PC-3 (cell line): ENCODE data around the gene CYP19A1. TPM values are rescaled to one million over a fixed set of nuclear protein-coding genes. Genes with fewer than 3 reads are reported as not detected.

Source experiments
- ATAC-seq: fragments of 200-7000 bp; cut with Tn5 transposase; 2 replicates; pipeline ENCODE4 v1.9.1; 2020; ENCODE audit warnings: mild to moderate bottlenecking, moderate library complexity
- BruUV-seq: library from RNA; stranded (reverse); fragments of 400-500 nt; replicated peaks from 2 replicates; lab custom pipeline; 2021; lab: Mats Ljungman, UMichigan
- CTCF ChIA-PET: fragments of 300-600 bp; sonication (Branson Sonifier 250); formaldehyde crosslinking; loops from one replicate; lab custom pipeline; 2022; ENCODE audit warnings: antibody characterized with exemption; lab: Charles Lee
- POLR2A ChIA-PET: fragments of 300-600 bp; sonication (Branson Sonifier 250); formaldehyde crosslinking; loops from one replicate; lab custom pipeline; 2022; ENCODE audit warnings: antibody characterized with exemption; ENCODE audit not compliant: unreplicated experiment; lab: Charles Lee
- DNase-seq: peaks from one replicate; pipeline ENCODE4 v3.0.0-alpha.2; 2015
- H2AFZ ChIP-seq: fragments of 300-600 bp; sonication (generic); 2 replicates; pipeline ENCODE4 v1.6.0; 2016; ENCODE audit warnings: antibody characterized with exemption, low read length
- H3F3A ChIP-seq: fragments of 300-600 bp; sonication (generic); one replicate; pipeline ENCODE4 v1.6.0; 2017; ENCODE audit warnings: antibody characterized with exemption, low read length, control low read depth, mild to moderate bottlenecking; ENCODE audit not compliant: unreplicated experiment
- H3K27ac ChIP-seq: fragments of 300-600 bp; sonication (generic); 2 replicates; pipeline ENCODE4 v1.5.1; 2016; ENCODE audit warnings: mild to moderate bottlenecking, low read length
- H3K27me3 ChIP-seq: fragments of 300-600 bp; sonication (generic); 2 replicates; pipeline ENCODE4 v1.6.1; 2016; ENCODE audit warnings: low read length, mixed read lengths
- H3K36me3 ChIP-seq: fragments of 300-600 bp; sonication (generic); 2 replicates; pipeline ENCODE4 v1.6.1; 2016; ENCODE audit warnings: low read depth, mixed run types, low read length, mixed read lengths
- H3K4me1 ChIP-seq: fragments of 300-600 bp; sonication (generic); 2 replicates; pipeline ENCODE4 v1.5.1; 2016; ENCODE audit warnings: low read length; ENCODE audit not compliant: insufficient read depth
- H3K4me2 ChIP-seq: fragments of 300-600 bp; sonication (generic); 2 replicates; pipeline ENCODE4 v1.6.0; 2016; ENCODE audit warnings: low read length
- H3K4me3 ChIP-seq: fragments of 300-600 bp; sonication (generic); 2 replicates; pipeline ENCODE4 v1.5.1; 2016; ENCODE audit warnings: mild to moderate bottlenecking, low read length, mixed read lengths
- H3K79me2 ChIP-seq: fragments of 300-600 bp; sonication (generic); 2 replicates; pipeline ENCODE4 v1.6.1; 2017; ENCODE audit warnings: low read length, mixed read lengths
- H3K9ac ChIP-seq: fragments of 300-600 bp; sonication (generic); 2 replicates; pipeline ENCODE4 v1.6.0; 2016; ENCODE audit warnings: mild to moderate bottlenecking, low read length
- H3K9me2 ChIP-seq: fragments of 300-600 bp; sonication (generic); replicated peaks from 2 replicates; pipeline ENCODE4 v1.6.1; 2016; ENCODE audit warnings: mixed run types, low read length, mixed read lengths
- H3K9me3 ChIP-seq: fragments of 300-600 bp; sonication (generic); 2 replicates; pipeline ENCODE4 v1.6.1; 2016; ENCODE audit warnings: low read length, mixed read lengths
- H4K20me1 ChIP-seq: fragments of 300-600 bp; sonication (generic); 2 replicates; pipeline ENCODE4 v1.6.1; 2016; ENCODE audit warnings: low read length, mixed read lengths
- CTCF ChIP-seq: fragments of 300-600 bp; sonication (generic); conservative IDR thresholded peaks from 2 replicates; pipeline ENCODE4 v1.5.1; 2017; ENCODE audit warnings: antibody characterized with exemption, low read depth, mild to moderate bottlenecking, low read length
- EZH2 ChIP-seq: fragments of 300-600 bp; sonication (generic); IDR thresholded peaks from one replicate; pipeline ENCODE4 v1.6.1; 2017; ENCODE audit warnings: antibody characterized with exemption, mild to moderate bottlenecking, low read length; ENCODE audit not compliant: unreplicated experiment
- EZH2phosphoT487 ChIP-seq: fragments of 300-600 bp; sonication (generic); IDR thresholded peaks from 2 replicates; pipeline ENCODE4 v1.6.1; 2018; ENCODE audit warnings: mild to moderate bottlenecking, antibody characterized with exemption, low read length, borderline replicate concordance
- intact Hi-C: fragments of 100-400 bp; cut with micrococcal nuclease; formaldehyde crosslinking; loops from 2 replicates; pipeline ENCODE4 v1.9.0; 2023
- total RNA-seq: library from RNA; depleted of rRNA; stranded (reverse); fragments of >200 nt; gene quantifications from 2 replicates; pipeline ENCODE4 v1.2.3, GENCODE V29; 2014

CYP19A1 gene
- total RNA-seq, 1 experiment from 2014 or later, result not detected

GRCh38 chr15:51245628-51246027 is 92.8 kb downstream of the CYP19A1 start:
- TF ChIP-seq EZH2 (no peak), EZH2phosphoT487 (no peak), CTCF (no peak)
- no peak overlapping the region for H3K4me3 ChIP-seq
- no peak for DNase-seq
- H2AFZ ChIP-seq, result no peak overlapping the region
- intact Hi-C loops, result no loop called here
- H3K79me2 ChIP-seq, result no peaks in the 10 kb centered on the region
- no TSS peak for BruUV-seq
- H3K4me2 ChIP-seq, result no peak overlapping the region
- no peaks in the 10 kb centered on the region for H3K9me2 ChIP-seq
- H3K27me3 ChIP-seq, result no peaks in the 10 kb centered on the region
- H3K27ac ChIP-seq, result no peak overlapping the region
- peaks cover 11% of the 10 kb centered on the region for H3K4me1 ChIP-seq
- no peaks in the 10 kb centered on the region for H4K20me1 ChIP-seq
- CTCF ChIA-PET, result no interaction called here
- no peaks in the 10 kb centered on the region for H3K9me3 ChIP-seq
- POLR2A ChIA-PET, result no interaction called here
- no peaks in the 10 kb centered on the region for H3K36me3 ChIP-seq
- no peaks in the 10 kb centered on the region for H3F3A ChIP-seq
- ATAC-seq, result no peak
- H3K9ac ChIP-seq, result no peak overlapping the region

DNA sequence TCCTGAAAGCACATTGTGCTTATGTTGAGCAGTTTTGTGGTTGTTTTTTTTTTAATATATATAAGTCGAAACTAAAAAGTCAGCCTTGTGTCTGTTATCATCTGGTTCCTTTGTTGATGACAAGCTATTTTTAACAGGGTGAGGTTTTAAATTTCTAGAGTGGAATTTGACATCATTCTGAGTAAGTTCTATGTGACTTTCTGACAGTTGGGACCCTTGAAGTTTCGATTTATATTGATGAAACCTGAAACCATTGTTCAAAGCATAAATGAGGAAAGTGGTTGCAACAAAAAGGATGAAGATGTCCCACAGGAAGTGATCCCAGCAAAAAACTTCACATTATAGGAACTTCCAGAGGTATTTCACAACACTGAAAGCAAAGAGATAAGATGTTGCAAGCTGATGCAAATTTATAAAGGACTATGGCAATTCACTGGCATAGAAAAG is 94.0 kb downstream of the CYP19A1 start:
- peaks cover 2% of the 10 kb centered on the region; the same call in 1 of the 2 replicates for H3K27me3 ChIP-seq
- ATAC-seq (no peak), DNase-seq (no peak)
- no peak overlapping the region for H2AFZ ChIP-seq
- ChIA-PET CTCF (no interaction called here), POLR2A (no interaction called here)
- H3K9me3 ChIP-seq, result no peaks in the 10 kb centered on the region
- intact Hi-C loops, result no loop called here
- H3K27ac ChIP-seq, result no peak overlapping the region
- BruUV-seq, result no TSS peak
- TF ChIP-seq EZH2, result no peak
- TF ChIP-seq EZH2phosphoT487, result no peak
- no peak for TF ChIP-seq CTCF
- no peaks in the 10 kb centered on the region for H3F3A ChIP-seq
- H3K4me1 ChIP-seq, result peaks cover 11% of the 10 kb centered on the region
- H3K9ac ChIP-seq, result no peak overlapping the region
- no peaks in the 10 kb centered on the region for H3K36me3 ChIP-seq
- H3K9me2 ChIP-seq, result no peaks in the 10 kb centered on the region
- no peak overlapping the region for H3K4me2 ChIP-seq
- no peak overlapping the region for H3K4me3 ChIP-seq
- no peaks in the 10 kb centered on the region for H4K20me1 ChIP-seq
- no peaks in the 10 kb centered on the region for H3K79me2 ChIP-seq

- Histone ChIP-seq H3K9ac (no peak overlapping the region), H4K20me1 (no peaks in the 10 kb centered on the region), H3K4me2 (no peak overlapping the region), H3F3A (no peaks in the 10 kb centered on the region), H3K9me2 (no peaks in the 10 kb centered on the region), H3K36me3 (no peaks in the 10 kb centered on the region), H3K4me1 (peaks cover 11% of the 10 kb centered on the region), H3K79me2 (no peaks in the 10 kb centered on the region), H3K4me3 (no peak overlapping the region), H2AFZ (no peak overlapping the region), H3K27me3 (peaks cover 8% of the 10 kb centered on the region; the same call in 1 of the 2 replicates), H3K9me3 (no peaks in the 10 kb centered on the region), H3K27ac (no peak overlapping the region)
- TF ChIP-seq CTCF (no peak), EZH2phosphoT487 (no peak), EZH2 (no peak)
- ChIA-PET CTCF (interaction anchor here (0.6 kb wide), 1 partner anchor 38 kb away, joined by 4 read pairs; no protein-coding TSS in a partner anchor), POLR2A (no interaction called here)
- ATAC-seq (peak; percentile 80), DNase-seq (peak; percentile 58)
- BruUV-seq, result no TSS peak
- intact Hi-C loops, result no loop called here
Observed at GRCh38 chr15:51243774-51244173, 94.6 kb downstream of the CYP19A1 start.
